GM18507 (cell line): Measurements from ENCODE around the gene LARGE1.

Experiments
- DNase-seq: peaks from one replicate; pipeline ENCODE4 v3.0.0; 2011; ENCODE audit warnings: low read depth; ENCODE audit not compliant: insufficient read length; ENCODE audit errors: extremely low spot score
- FAIRE-seq: peaks from 2 replicates; lab custom pipeline; 2011; peaks lifted over from hg19 to GRCh38; lab: Jason Lieb, UNC

LARGE1 gene

DNA sequence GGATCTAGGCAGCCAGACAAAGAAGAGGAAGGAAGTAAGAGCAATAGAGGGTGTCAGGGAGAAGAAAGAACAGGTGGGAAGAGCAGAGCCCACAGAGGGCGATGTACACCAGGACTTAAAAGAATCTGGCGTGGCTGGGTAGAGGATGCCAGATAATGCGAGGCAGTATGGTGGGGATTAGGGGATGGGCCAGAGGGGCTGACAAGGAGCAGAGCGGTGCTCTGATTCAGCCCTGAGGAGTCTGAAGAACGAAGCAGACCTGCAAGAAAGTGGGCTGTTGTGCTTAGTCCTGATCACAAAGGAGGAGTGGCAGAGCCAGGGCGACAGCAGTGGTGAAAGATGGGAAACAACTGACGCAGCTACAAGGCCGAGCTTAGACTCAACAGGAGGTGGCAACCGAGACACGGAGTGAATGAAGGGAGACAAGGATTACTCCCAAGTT lies 163.7 kb downstream of the LARGE1 start:
- FAIRE-seq (no peak), DNase-seq (no peak)

DNA sequence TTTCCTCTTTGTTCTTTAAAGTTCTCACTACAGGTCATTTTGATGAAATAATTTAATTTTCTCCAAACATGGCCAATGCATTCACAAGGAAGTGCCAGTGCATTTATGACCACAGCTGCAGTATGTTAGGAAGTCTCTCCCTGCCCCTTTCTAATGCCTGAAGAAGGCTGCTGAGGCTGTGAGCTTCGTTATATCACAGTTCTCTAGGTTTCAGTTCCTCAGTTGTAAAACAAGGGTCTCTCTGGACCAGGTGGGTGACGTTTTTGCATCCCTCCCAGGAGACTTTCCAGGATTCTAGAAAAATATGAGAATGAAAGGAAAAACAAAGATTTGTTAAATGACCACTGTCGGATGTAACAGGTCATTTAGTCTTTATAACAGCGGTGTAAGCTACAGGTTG lies 171.6 kb downstream of the LARGE1 start:
- FAIRE-seq, result no peak
- DNase-seq, result no peak

DNA sequence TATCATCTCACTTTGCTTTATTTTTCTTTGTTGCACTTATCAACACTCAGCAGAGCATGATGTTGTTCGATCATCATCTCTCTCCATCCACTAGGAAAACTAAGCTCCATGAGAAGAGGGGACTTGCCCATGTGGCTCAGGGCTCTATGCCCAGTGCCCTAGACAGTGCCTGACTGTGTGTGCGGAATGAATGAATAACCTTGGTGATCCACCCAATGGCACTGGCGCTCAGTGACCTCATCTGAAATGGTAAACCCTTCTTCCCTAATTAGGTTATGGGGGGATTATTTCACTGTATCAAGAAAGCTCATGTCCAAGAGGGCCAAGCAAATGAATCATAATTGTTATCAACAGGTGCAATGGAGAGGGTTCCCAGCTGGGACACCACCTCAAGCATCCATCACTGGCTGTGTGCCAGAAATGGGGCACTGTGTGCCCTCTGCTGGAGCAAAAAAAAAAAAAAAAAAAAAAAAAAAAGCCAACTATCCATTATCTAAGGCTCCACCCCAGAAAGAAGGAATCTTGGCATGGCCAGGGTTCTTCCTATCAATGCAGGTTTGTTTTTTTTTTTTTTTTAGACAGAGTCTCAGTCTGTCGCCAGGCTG lies 172.6 kb downstream of the LARGE1 start:
- no peak for DNase-seq
- FAIRE-seq, result no peak

DNA sequence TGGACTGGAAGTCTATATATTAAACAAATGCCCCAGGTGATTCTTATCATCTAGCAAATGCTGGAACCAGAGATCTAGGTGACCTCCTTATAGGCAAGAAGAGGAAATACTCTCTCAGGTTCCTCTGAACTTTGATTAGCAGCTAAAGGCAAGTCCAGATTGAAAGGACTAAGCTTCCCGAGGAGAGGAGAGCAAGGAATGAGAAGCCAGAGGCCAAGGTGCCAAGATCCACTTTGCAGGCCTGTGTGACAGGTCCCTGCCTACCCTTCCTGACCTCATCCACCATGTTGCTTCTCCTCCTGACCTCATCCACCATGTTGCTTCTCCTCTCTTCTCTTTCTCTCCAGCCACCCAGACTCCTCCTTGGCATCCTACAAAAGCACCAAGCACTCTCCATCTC lies 173.2 kb downstream of the LARGE1 start:
- DNase-seq, result no peak
- FAIRE-seq, result no peak

DNA sequence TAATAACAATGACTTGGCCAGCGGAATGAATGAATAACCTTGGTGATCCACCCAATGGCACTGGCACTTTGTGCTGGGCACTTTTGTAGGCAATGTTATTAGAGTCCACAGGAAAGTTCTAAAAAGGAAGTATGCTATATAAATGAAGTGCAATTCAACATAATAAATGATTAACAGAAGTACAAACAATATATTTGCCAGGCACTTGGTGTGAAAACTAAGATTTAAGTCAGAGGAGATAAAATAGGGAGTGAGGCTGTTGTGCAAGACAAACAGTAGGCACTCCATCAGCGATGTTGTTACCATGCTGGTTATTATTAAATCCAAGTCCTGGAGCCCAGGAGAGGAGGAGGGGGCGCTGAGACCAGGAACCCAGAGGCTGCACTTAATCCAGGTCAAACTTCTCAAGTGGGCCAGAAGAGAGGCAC lies 173.8 kb downstream of the LARGE1 start:
- FAIRE-seq, result no peak
- DNase-seq, result no peak

DNA sequence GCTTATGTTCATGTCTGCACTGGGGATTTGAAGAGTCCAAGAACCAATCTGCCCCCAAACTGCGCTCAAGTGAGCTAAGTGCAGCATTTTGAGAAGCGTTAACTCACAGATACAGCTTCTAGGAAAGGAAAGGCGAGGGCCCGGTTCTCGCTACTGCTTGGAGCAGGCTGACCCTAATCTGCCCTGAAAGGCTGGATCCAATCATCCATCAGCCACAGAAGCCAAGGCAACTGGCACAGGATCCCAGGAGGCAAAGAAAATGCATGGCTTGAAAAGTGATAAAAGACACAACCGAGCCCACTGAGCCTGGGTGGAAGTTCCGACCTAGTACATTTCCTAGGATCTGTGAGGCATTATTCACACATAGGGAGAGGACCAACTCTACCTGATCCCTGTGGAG lies 174.8 kb downstream of the LARGE1 start:
- no peak for DNase-seq
- FAIRE-seq, result no peak

DNA sequence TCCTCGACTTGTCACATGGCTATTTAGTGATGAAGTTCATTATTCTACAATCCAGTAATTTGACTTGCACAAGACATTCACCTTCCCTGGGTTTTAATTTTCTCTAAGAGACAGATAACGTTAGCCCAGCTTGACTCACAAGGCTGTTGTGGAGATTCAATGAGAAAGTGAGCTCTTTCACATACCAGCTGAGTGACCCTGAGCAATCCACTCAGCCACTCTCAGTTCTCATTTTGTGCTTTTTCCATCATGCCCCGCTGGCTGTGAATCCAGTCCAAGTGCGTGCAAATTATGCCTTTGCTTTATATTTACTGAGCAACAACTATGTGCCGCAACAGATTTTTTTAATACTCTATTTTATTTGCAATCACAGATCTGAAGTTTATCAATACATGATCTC lies 176.5 kb downstream of the LARGE1 start:
- FAIRE-seq, result peak; percentile 59
- DNase-seq, result no peak

DNA sequence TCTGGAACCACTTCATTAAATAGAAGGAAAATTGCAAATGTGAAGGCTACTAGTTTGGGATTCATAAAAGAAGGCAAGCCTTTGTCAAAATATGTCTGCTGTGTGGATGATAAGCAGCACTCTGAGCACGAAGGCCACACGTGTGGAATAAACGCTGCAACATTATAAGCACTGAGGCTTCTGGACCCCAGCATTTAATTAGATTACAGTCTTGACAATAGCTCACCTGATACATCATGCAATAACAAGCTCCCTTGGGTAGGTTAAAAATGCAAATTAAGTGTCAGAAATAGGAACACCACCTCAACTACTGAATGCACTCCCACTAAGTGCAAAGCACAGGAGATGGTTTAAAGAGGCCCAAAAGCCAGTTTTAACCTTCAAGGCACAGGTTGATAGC lies 179.3 kb downstream of the LARGE1 start:
- DNase-seq, result no peak
- no peak for FAIRE-seq

DNA sequence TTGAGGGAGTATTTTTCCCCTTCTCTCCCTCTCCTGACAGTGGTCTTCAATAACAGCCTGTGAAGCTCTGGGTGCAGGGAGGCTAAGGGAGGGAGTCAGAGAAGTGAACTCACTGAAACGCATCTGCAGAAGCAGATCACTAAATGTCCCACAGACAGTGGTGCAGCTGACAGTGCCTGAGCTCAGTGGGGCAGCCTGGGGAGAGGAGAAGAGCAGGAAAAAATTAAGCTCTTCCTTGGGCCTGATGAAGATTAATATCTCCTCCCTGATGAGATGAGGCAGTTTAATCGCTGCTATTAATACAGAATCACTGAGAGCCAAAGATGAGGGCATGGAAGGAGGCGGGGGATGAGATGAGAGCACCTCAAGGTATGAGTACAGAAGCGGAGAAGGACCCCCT lies 180.8 kb downstream of the LARGE1 start:
- DNase-seq, result no peak
- FAIRE-seq, result no peak

DNA sequence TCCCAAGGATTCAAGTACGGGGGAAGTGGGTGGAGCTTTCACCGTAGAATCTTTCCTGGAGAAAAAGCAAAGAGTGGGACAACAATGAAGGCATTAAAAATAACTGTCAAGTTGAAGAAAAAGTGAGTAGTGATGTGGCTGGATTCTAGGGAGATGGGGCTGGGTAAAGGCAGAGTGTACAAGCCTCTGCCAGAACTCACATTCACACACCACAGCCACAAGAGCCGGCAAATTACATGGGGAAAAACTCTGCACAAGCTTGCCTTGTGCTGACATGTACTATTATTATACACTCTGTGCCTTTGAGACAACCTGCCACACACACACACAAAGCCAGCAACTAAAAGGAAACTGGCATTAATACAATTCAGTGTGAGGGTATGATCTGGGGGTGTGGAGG lies 182.6 kb downstream of the LARGE1 start:
- DNase-seq, result no peak
- FAIRE-seq, result no peak

DNA sequence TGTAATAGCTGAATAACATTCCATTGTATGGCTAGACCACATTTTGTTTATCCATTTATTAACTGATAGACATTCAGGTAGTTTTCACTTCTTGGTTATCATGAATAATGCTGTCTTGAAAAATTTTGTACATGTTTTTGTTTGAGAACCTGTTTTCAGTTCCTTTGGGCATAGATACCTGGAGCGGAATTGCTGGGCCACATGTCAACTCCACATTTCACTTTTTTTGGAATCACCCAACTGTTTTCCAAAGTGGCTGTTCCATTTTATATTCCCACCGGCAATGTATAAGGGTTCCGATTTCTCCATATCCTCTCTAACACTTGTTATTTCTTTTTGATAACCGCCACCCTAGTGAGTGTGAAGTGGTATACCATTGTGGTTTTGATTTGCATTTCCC lies 184.3 kb downstream of the LARGE1 start:
- FAIRE-seq, result no peak
- DNase-seq, result no peak

DNA sequence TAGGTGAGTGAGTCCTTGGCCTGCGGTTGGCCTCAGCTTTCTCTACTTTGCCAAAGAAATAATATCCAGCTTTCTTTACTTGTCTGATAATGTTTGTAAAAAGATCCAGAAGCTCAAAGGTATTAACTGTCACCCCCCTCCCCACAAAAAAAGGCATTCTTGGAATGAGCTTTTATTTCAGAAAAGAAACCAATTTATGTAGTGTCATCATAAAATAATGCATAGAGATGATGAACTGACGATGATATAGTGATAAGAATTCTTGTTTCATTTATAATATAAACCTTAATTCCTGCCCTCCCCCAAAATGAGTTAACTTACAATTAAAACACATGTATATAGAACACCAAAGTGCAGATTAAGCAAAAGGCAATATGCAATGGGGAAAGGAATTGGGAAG lies 191.4 kb downstream of the LARGE1 start:
- DNase-seq, result no peak
- no peak for FAIRE-seq

DNA sequence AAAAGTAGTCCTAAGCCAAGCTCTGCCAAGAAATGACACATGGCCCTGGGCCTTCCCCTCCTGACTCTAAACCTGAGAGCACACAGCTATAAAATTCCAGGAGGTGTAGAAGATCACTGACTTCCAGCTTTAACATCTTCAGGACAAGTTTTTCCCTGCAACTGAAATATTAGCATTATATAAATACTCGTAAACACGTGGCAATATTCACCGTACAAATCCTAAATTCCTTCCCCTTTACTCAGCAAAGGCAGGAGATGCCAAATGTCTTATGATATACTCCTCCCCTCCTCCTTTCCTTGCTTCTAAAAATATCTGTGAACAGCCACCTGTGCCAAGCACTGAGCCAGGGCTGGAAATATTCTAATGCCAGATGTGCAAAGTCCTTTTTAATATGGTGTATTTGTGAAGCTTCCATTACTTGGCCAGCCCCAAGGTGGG lies 194.0 kb downstream of the LARGE1 start:
- FAIRE-seq (no peak), DNase-seq (no peak)

DNA sequence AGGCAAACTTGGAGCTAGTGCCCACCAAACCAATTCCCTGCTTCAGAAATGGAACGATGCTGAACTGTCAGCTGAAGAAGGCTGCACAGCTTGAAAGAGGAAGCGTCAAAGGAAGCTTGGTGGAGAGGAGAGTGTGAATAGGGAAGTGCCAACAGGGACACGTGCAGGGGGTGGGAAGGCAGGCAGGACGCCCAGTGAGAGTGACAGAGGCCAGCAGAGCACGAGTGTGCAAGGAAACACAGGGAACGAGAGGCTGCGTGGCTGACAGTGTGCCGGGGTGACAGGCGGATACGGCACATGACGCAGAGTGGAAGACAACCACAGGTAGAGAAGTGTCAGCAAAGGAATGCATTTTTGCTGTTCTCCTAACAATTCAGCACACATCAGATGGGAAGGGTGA lies 196.4 kb downstream of the LARGE1 start:
- DNase-seq, result no peak
- FAIRE-seq, result no peak

DNA sequence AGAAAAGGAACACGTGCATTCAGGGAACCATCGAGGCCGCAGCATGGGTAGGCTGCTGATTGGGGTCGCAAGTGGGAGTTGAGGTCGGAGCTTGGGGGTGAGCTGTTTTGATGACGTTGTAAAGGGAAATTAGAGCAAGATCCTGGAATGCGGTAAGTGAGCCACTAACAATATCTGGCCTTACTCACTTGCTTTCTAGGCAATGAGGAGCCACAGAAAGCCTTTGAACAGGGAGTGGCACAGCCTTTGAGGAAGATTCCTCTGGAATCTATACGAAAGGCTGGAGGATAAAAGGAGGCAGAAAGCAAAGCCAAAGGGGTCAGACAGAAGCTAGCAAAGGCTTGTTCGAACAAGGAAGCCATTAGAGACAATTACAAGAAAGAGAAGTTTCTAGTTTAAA lies 197.5 kb downstream of the LARGE1 start:
- FAIRE-seq, result no peak
- DNase-seq, result no peak

DNA sequence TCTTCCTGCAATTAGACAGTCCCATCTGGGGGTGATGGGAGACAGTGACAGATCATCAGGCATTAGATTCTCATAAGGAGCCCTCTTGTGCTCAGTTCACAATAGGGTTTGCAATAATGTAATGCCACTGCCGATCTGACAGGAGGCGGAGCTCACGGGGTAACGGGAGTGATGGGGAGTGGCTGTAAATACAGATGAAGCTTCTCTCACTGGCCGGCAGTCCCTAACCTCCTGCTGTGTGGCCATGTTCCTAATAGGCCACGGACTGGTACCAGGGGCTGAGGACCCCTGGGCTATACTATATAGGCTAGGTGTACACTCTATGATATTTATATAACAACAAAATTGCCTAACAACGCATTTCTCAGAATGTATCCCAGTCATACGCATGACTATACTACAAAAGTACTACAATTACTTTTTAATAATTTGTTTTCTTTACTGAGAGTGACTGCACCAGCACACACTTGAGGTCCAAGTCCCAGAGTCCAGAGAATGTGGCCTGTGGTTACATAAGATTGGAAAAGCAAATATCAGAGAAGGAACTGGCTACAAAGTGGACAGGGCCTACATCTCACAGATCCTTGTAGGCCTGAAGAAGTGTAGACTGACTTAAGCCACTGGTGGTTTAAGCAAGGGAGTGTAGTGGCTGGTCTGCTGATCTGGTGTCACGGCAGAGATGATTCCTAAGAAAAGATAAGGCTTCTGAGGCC lies 200.0 kb downstream of the LARGE1 start:
- no peak for FAIRE-seq
- no peak for DNase-seq

DNA sequence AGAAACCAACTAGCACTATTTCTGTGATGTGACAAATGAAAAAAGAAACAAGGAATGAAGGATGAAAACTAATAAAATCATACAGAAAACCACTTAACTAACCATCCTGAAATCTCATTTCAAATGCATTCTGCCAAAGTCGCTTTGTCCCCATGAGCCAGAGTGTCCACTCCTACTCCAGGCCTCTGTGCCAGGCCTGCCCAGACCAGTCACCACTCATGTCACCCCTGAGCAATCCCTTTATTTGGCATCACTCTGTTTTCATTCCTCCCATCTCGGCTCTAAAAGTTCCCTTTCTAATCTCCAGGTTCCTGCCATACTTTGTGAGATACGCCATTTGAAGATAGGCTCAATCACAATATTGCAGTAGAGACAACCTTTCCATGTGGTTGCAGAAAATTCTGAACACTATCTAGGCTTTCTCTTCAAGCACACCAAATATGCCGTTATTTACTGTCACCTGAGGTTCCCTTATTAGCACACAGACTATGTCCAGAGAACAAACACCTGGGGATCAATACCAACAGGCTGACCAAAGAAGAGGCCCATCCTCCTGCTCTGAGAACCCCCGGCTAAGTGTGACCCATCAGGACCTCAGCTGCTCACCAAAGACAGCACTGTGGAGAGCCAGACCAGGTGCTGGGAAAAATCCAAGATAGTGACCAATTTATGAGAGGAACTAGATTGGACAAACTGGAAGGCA lies 202.4 kb downstream of the LARGE1 start:
- no peak for FAIRE-seq
- no peak for DNase-seq

DNA sequence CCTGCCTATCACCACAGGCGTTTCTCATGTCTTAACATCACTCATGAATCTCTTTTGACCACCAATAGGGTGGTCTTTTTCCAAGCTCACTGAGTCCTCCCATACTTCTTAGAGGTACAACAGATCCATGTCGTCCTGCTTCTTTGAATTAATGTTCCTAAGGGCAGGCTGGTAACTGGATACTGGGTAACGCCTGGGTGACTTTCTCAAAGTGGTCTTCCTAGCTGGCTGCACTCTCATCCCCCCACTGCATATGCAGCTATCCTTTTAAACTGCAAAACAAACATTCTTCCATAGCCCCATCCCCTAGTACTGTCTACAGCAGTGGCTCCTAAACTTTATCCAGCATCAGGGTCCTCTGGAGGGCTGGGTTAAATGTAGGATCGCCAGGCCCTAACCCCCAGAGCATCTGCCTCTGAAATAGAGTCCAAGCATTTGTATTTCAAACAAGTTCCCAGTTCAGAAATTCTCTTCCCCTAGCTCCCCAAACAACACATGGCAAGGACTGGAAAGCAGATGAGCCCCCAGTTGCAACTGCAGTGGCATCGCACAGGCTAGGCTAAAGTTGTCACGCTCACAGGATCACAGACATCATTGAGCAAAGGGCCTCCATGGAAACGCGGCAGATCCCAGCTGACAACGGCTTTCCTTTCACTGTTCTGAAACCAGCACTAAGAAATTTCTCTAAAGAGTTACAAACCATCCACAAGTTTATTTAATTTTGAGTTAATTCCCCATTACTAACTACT lies 204.9 kb downstream of the LARGE1 start:
- DNase-seq, result no peak
- no peak for FAIRE-seq

DNA sequence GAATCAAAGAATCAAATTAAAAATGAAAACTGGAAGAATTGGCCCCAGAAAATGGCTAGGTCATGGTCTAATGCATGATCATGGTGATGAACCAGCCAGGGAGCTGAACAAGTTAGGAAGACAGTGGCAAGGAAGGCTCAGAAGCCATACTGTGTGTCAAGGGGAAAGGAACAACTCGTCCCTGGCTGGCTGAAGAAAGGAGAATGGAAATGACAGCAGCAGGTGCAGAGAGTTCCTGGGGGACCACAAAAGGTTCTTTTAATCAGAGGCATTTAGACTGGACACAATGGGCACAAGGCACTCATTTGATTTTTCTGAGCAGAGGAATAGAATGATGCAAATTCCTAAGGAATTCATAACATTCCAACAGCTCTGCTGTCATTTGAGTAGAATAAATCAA lies 209.9 kb downstream of the LARGE1 start:
- FAIRE-seq (no peak), DNase-seq (no peak)

DNA sequence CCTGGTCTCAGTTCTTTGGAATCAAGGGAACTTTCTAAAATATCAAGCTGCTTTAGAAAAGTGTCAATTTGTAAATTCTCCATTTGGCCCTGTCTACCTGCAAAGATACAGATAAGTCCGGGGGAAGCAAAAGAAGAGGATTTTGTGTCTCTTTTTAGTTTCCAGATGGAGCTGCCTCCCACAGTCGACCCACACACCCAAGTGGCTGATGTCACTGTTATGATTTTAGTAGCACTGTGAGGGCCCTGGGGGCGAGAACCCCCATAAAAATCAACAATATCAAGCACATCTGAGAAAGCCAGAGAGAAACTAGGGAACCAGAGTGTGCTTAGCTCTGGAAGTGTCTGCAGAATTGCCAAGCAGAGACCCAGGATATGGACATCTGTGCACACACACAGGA lies 212.7 kb downstream of the LARGE1 start:
- FAIRE-seq (no peak), DNase-seq (no peak)
